SU-DHL-6 (cell line): ENCODE measurements around the gene ERBB4.
"Not testable (repeated sequence)": the region's sequence is repeated elsewhere in the genome, so short reads cannot be mapped to it uniquely, and the experiment has no call there.

ENCODE experiments used
- H2AFZ ChIP-seq: fragments of 200-600 bp; sonication (generic); 2 replicates; pipeline ENCODE4 v1.6.1; 2014; ENCODE audit warnings: low read depth, mild to moderate bottlenecking, moderate library complexity, mixed read lengths, antibody characterized with exemption, low read length; ENCODE audit not compliant: severe bottlenecking
- H3F3A ChIP-seq: fragments of 200-600 bp; shearing (Covaris generic); 2 replicates; pipeline ENCODE4 v1.6.0; 2016; ENCODE audit warnings: antibody characterized with exemption, mild to moderate bottlenecking; ENCODE audit not compliant: insufficient read depth
- H3K27ac ChIP-seq: fragments of 200-600 bp; sonication (generic); 2 replicates; pipeline ENCODE4 v1.5.1; 2016; ENCODE audit warnings: low read depth, mild to moderate bottlenecking, low read length, moderate library complexity, mixed read lengths
- H3K27me3 ChIP-seq: fragments of 200-600 bp; sonication (generic), shearing (Covaris generic); 2 replicates; pipeline ENCODE4 v1.6.0; 2014; ENCODE audit warnings: mild to moderate bottlenecking, low read length
- H3K36me3 ChIP-seq: fragments of 200-600 bp; sonication (generic); 2 replicates; pipeline ENCODE4 v1.6.1; 2014; ENCODE audit warnings: mild to moderate bottlenecking, low read length, mixed read lengths
- H3K4me2 ChIP-seq: fragments of 300-600, 200-600 bp; shearing (Covaris generic), sonication (generic); 2 replicates; pipeline ENCODE4 v1.6.0; 2014; ENCODE audit warnings: low read length, low read depth, mild to moderate bottlenecking; ENCODE audit not compliant: poor library complexity, severe bottlenecking
- H3K4me3 ChIP-seq: fragments of 200-600 bp; sonication (generic); 2 replicates; pipeline ENCODE4 v1.5.1; 2014; ENCODE audit warnings: antibody characterized with exemption, low read length, mild to moderate bottlenecking, mixed read lengths; ENCODE audit not compliant: insufficient read depth, poor library complexity, severe bottlenecking
- H3K79me2 ChIP-seq: fragments of 200-600 bp; sonication (generic); 2 replicates; pipeline ENCODE4 v1.6.1; 2014; ENCODE audit warnings: mild to moderate bottlenecking, low read length, moderate library complexity; ENCODE audit not compliant: insufficient read depth
- H3K9ac ChIP-seq: fragments of 200-600 bp; sonication (generic); 2 replicates; pipeline ENCODE4 v1.7.0; 2014; ENCODE audit warnings: mild to moderate bottlenecking, low read length
- H3K9me2 ChIP-seq: fragments of 200-600 bp; sonication (generic); replicated peaks from 2 replicates; pipeline ENCODE4 v1.6.1; 2014; ENCODE audit warnings: low read length; ENCODE audit not compliant: insufficient read depth
- H3K9me3 ChIP-seq: fragments of 200-600 bp; sonication (generic); 2 replicates; pipeline ENCODE4 v1.6.1; 2014; ENCODE audit warnings: low read length, mixed read lengths; ENCODE audit not compliant: insufficient read depth
- H4K20me1 ChIP-seq: fragments of 200-600 bp; sonication (generic); 2 replicates; pipeline ENCODE4 v1.6.1; 2014; ENCODE audit warnings: low read depth, mild to moderate bottlenecking, antibody characterized with exemption, low read length, moderate library complexity, mixed read lengths
- EZH2phosphoT487 ChIP-seq: fragments of 200-600 bp; sonication (generic), shearing (Covaris generic); conservative IDR thresholded peaks from 2 replicates; pipeline ENCODE4 v1.6.1; 2018; ENCODE audit warnings: mild to moderate bottlenecking, antibody characterized with exemption, low read length, moderate library complexity, mixed read lengths
- TF ChIP-seq, protein P1 (sequence below): fragments of 200-600 bp; sonication (generic); IDR thresholded peaks from one replicate; pipeline ENCODE4 v1.5.1; 2017; ENCODE audit warnings: antibody characterized with exemption, mild to moderate bottlenecking, low read length, moderate library complexity; ENCODE audit not compliant: insufficient read depth, poor library complexity, severe bottlenecking

The ERBB4 gene

DNA sequence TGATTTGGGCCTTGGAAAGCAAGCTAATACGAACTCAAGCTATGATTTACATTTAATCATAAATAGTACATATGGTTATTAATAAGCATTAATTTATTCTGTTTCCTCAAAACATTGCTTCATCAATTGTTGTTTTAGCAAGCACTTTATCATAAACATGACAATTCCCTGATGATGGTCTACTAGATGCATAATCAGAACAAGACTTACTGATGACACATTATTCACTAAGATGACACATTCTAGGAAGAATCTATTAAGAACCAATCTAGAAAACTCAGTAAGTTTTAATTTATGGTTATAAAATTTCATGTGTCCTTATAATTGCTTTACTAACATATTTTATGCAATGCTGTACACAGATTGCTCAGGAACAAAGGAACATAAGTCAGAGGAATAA lies 815.2 kb downstream of the ERBB4 start:
- Histone ChIP-seq H2AFZ (no peak overlapping the region), H3K9me3 (no peaks in the 10 kb centered on the region), H3K9me2 (no peaks in the 10 kb centered on the region), H3K27ac (no peak overlapping the region), H4K20me1 (no peaks in the 10 kb centered on the region), H3K4me2 (no peak overlapping the region), H3K4me3 (no peak overlapping the region), H3K36me3 (no peaks in the 10 kb centered on the region), H3K9ac (no peak overlapping the region), H3K27me3 (no peaks in the 10 kb centered on the region), H3F3A (no peaks in the 10 kb centered on the region), H3K79me2 (no peaks in the 10 kb centered on the region)
- no peak for TF ChIP-seq EZH2phosphoT487
- TF ChIP-seq, protein P1, sequence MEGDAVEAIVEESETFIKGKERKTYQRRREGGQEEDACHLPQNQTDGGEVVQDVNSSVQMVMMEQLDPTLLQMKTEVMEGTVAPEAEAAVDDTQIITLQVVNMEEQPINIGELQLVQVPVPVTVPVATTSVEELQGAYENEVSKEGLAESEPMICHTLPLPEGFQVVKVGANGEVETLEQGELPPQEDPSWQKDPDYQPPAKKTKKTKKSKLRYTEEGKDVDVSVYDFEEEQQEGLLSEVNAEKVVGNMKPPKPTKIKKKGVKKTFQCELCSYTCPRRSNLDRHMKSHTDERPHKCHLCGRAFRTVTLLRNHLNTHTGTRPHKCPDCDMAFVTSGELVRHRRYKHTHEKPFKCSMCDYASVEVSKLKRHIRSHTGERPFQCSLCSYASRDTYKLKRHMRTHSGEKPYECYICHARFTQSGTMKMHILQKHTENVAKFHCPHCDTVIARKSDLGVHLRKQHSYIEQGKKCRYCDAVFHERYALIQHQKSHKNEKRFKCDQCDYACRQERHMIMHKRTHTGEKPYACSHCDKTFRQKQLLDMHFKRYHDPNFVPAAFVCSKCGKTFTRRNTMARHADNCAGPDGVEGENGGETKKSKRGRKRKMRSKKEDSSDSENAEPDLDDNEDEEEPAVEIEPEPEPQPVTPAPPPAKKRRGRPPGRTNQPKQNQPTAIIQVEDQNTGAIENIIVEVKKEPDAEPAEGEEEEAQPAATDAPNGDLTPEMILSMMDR = no peak

DNA sequence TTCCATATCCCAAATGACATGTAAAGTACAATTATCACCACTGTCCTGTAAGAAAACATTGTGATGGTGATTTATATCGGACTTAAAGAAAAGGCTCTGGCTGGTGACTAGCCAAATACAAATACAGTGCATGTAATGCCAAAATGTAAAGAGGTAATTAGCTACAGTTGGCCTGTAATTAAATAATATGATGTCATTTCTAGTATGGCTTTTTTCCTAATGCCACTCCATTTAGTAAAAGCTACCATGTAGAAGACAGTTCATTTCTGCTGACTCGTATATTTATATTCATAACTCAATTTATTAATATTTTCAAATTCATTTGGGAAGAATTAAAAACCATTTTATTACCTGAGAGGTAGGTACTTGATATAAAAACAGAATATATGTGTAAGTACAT lies 815.7 kb downstream of the ERBB4 start:
- Histone ChIP-seq H3K9ac (no peak overlapping the region), H3K27ac (no peak overlapping the region), H4K20me1 (no peaks in the 10 kb centered on the region), H3K4me2 (no peak overlapping the region), H3K9me3 (no peaks in the 10 kb centered on the region), H3K4me3 (no peak overlapping the region), H3F3A (no peaks in the 10 kb centered on the region), H3K36me3 (no peaks in the 10 kb centered on the region), H3K27me3 (no peaks in the 10 kb centered on the region), H3K79me2 (no peaks in the 10 kb centered on the region), H3K9me2 (no peaks in the 10 kb centered on the region), H2AFZ (no peak overlapping the region)
- no peak for TF ChIP-seq EZH2phosphoT487
- TF ChIP-seq, protein P1 = no peak

DNA sequence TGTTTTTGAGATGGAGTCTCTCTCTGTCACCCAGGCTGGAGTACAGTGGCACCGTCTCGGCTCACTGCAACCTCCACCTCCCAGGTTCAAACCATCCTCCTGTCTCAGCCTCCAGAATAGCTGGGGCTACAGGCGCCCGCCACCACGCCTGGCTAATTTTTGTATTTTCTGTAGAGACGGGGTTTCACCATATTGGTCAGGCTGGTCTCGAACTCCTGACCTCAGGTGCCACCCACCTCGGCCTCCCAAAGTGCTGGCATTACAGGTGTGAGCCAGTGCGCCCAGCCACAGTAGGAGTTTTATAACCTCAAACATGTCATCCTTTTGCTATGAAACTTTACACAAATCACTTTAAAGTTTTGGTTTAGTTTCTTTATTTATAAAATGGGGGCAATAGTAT lies 816.7 kb downstream of the ERBB4 start:
- H3K9ac ChIP-seq, H3K9me3 ChIP-seq, H3K36me3 ChIP-seq, H3K27ac ChIP-seq, H2AFZ ChIP-seq, H3K79me2 ChIP-seq, H3K27me3 ChIP-seq, H3K9me2 ChIP-seq, H3F3A ChIP-seq, H4K20me1 ChIP-seq, H3K4me2 ChIP-seq, H3K4me3 ChIP-seq: not testable (repeated sequence)

DNA sequence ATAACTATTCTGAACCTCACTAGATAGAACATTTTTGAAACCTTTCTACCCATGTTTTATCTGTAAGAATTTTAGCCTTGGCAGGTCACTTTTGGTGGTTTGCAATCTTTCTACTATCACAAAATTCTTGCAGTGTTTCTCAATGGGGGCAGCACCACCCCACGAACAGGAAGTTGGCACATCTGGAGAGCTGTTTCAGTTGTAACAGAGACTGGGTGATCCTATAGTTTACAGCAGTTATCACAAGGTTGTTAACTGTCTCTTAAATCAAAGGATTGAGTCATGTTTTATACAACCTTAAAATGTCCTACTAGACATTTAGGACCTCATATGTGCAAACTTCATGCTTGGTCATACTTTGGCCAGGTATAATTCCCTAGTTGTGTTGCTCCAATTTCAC lies 829.2 kb downstream of the ERBB4 start:
- Histone ChIP-seq H3K9me2 (no peaks in the 10 kb centered on the region), H2AFZ (no peak overlapping the region), H3K79me2 (no peaks in the 10 kb centered on the region), H3K4me2 (no peak overlapping the region), H3K27me3 (no peaks in the 10 kb centered on the region), H3K27ac (no peak overlapping the region), H3F3A (no peaks in the 10 kb centered on the region), H3K9me3 (no peaks in the 10 kb centered on the region), H3K4me3 (no peak overlapping the region), H4K20me1 (no peaks in the 10 kb centered on the region), H3K9ac (no peak overlapping the region), H3K36me3 (no peaks in the 10 kb centered on the region)
- TF ChIP-seq, protein P1 = no peak
- TF ChIP-seq EZH2phosphoT487 = no peak
